Neural cell (in vitro differentiated cells): ENCODE measurements around the gene LHPP. TPM values are rescaled to one million over a fixed set of nuclear protein-coding genes. Genes with fewer than 3 reads are reported as not detected.

Experiments used
- H2AFZ ChIP-seq: fragments of 200-600, 300-800 bp; sonication (generic), shearing (Covaris generic); 2 replicates; pipeline ENCODE4 v1.6.0; 2014; ENCODE audit warnings: low read depth, mild to moderate bottlenecking, antibody characterized with exemption, low read length, moderate library complexity
- H3F3A ChIP-seq: fragments of 200-600 bp; shearing (Covaris generic); 2 replicates; pipeline ENCODE4 v1.6.1; 2016; ENCODE audit warnings: mild to moderate bottlenecking, moderate library complexity, mixed read lengths, antibody characterized with exemption, low read length; ENCODE audit not compliant: insufficient read depth, poor library complexity, severe bottlenecking
- H3K27ac ChIP-seq: fragments of 200-600, 300-800 bp; sonication (generic), shearing (Covaris generic); 2 replicates; pipeline ENCODE4 v1.5.1; 2014; ENCODE audit warnings: mild to moderate bottlenecking, low read length, moderate library complexity
- H3K27me3 ChIP-seq: fragments of 300-800, 200-600 bp; sonication (generic), shearing (Covaris generic); 2 replicates; pipeline ENCODE4 v1.6.0; 2014; ENCODE audit warnings: mild to moderate bottlenecking, low read depth, low read length, moderate library complexity; ENCODE audit not compliant: insufficient read depth
- H3K36me3 ChIP-seq: fragments of 300-800, 200-600 bp; sonication (generic), shearing (Covaris generic); 2 replicates; pipeline ENCODE4 v1.5.1; 2014; ENCODE audit warnings: mild to moderate bottlenecking, antibody characterized with exemption, low read length, moderate library complexity; ENCODE audit not compliant: insufficient read depth
- H3K4me2 ChIP-seq: fragments of 300-800, 200-600 bp; sonication (generic), shearing (Covaris generic); 2 replicates; pipeline ENCODE4 v1.6.0; 2014; ENCODE audit warnings: mild to moderate bottlenecking, low read length
- H3K4me3 ChIP-seq: fragments of 300-800, 200-600 bp; sonication (generic), shearing (Covaris generic); 2 replicates; pipeline ENCODE4 v1.5.1; 2014; ENCODE audit warnings: mild to moderate bottlenecking, low read length, moderate library complexity
- H3K79me2 ChIP-seq: fragments of 200-600 bp; shearing (Covaris generic); replicated peaks from 2 replicates; pipeline ENCODE4 v1.6.0; 2014; ENCODE audit warnings: mild to moderate bottlenecking, low read length, moderate library complexity; ENCODE audit not compliant: insufficient read depth
- H3K9ac ChIP-seq: fragments of 300-800, 200-600 bp; sonication (generic), shearing (Covaris generic); 2 replicates; pipeline ENCODE4 v1.6.1; 2016; ENCODE audit warnings: mild to moderate bottlenecking, low read length, mixed read lengths
- H3K9me2 ChIP-seq: fragments of 200-600 bp; shearing (Covaris generic); 2 replicates; pipeline ENCODE4 v1.6.1; 2016; ENCODE audit warnings: mild to moderate bottlenecking, low read length, mixed read lengths; ENCODE audit not compliant: insufficient read depth
- H3K9me3 ChIP-seq: fragments of 200-600, 300-800 bp; sonication (generic), shearing (Covaris generic); 2 replicates; pipeline ENCODE4 v1.6.1; 2016; ENCODE audit warnings: mild to moderate bottlenecking, mixed run types, low read length, moderate library complexity, mixed read lengths
- H4K20me1 ChIP-seq: fragments of 200-600 bp; shearing (Covaris generic); 2 replicates; pipeline ENCODE4 v1.6.1; 2016; ENCODE audit warnings: mild to moderate bottlenecking, mixed run types; ENCODE audit not compliant: insufficient read depth
- CTCF ChIP-seq: fragments of 450-650 bp; IDR thresholded peaks from 2 replicates; pipeline ENCODE4 v1.5.1; 2014; ENCODE audit warnings: antibody characterized with exemption, mild to moderate bottlenecking, moderate library complexity; ENCODE audit not compliant: poor library complexity, severe bottlenecking
- EP300 ChIP-seq: fragments of 450-650 bp; conservative IDR thresholded peaks from 2 replicates; pipeline ENCODE4 v1.6.1; 2014; ENCODE audit warnings: antibody characterized with exemption, mild to moderate bottlenecking, moderate library complexity; ENCODE audit not compliant: poor library complexity, severe bottlenecking
- EZH2 ChIP-seq: fragments of 200-600, 300-800 bp; shearing (Covaris generic), sonication (generic); IDR thresholded peaks from 2 replicates; pipeline ENCODE4 v1.6.1; 2014; ENCODE audit warnings: antibody characterized with exemption, low read length, borderline replicate concordance, mild to moderate bottlenecking; ENCODE audit not compliant: insufficient read depth, poor library complexity, severe bottlenecking
- MXI1 ChIP-seq: fragments of 450-650 bp; conservative IDR thresholded peaks from 2 replicates; pipeline ENCODE4 v1.6.1; 2014; ENCODE audit warnings: antibody characterized with exemption, mild to moderate bottlenecking; ENCODE audit not compliant: poor library complexity, severe bottlenecking
- POLR2AphosphoS5 ChIP-seq: IDR thresholded peaks from 2 replicates; pipeline ENCODE4 v1.6.1; 2012
- RAD21 ChIP-seq: fragments of 450-650 bp; conservative IDR thresholded peaks from 2 replicates; pipeline ENCODE4 v1.6.1; 2014; ENCODE audit warnings: antibody characterized with exemption, mild to moderate bottlenecking, moderate library complexity
- REST ChIP-seq: IDR thresholded peaks from 2 replicates; pipeline ENCODE4 v1.6.1; 2012; ENCODE audit warnings: borderline replicate concordance
- SMC3 ChIP-seq: fragments of 450-650 bp; conservative IDR thresholded peaks from 2 replicates; pipeline ENCODE4 v1.6.1; 2014; ENCODE audit warnings: antibody characterized with exemption, mild to moderate bottlenecking, moderate library complexity; ENCODE audit not compliant: poor library complexity
- TAF1 ChIP-seq: IDR thresholded peaks from 2 replicates; pipeline ENCODE4 v1.6.1; 2012; ENCODE audit warnings: low read depth
- polyA plus RNA-seq: library from polyadenylated mRNA; depleted of rRNA; stranded (reverse); fragments of >200 nt; gene quantifications from 2 replicates; pipeline ENCODE4 v1.2.3, GENCODE V29; 2014

The LHPP gene
- polyA plus RNA-seq, 1 donor from 2014 or later, result 16.0 TPM

- Histone ChIP-seq H3K27ac (no peak overlapping the region), H3F3A (no peaks in the 10 kb centered on the region), H3K4me2 (no peak overlapping the region), H3K4me3 (no peak overlapping the region), H3K79me2 (no peaks in the 10 kb centered on the region), H4K20me1 (no peaks in the 10 kb centered on the region), H2AFZ (no peak overlapping the region), H3K36me3 (no peaks in the 10 kb centered on the region), H3K9me2 (no peaks in the 10 kb centered on the region), H3K9me3 (no peaks in the 10 kb centered on the region), H3K9ac (no peak overlapping the region), H3K27me3 (no peaks in the 10 kb centered on the region)
- TF ChIP-seq TAF1, result no peak
- TF ChIP-seq EZH2, result no peak
- no peak for TF ChIP-seq POLR2AphosphoS5
- TF ChIP-seq CTCF, result no peak
- no peak for TF ChIP-seq EP300
- TF ChIP-seq SMC3, result no peak
- TF ChIP-seq REST, result no peak
- TF ChIP-seq RAD21, result no peak
- no peak for TF ChIP-seq MXI1
Observed at GRCh38 chr10:124650820-124651401, 189.3 kb downstream of the LHPP start.

GRCh38 chr10:124651402-124651891 is 189.8 kb downstream of the LHPP start:
- H2AFZ ChIP-seq, result no peak overlapping the region
- H3K27me3 ChIP-seq, result no peaks in the 10 kb centered on the region
- H3K4me2 ChIP-seq, result no peak overlapping the region
- no peaks in the 10 kb centered on the region for H3K79me2 ChIP-seq
- no peaks in the 10 kb centered on the region for H4K20me1 ChIP-seq
- TF ChIP-seq EZH2 (no peak), SMC3 (no peak), POLR2AphosphoS5 (no peak), TAF1 (no peak), RAD21 (no peak), REST (no peak), EP300 (no peak), CTCF (no peak), MXI1 (no peak)
- no peaks in the 10 kb centered on the region for H3K9me2 ChIP-seq
- H3K4me3 ChIP-seq, result no peak overlapping the region
- H3K9me3 ChIP-seq, result no peaks in the 10 kb centered on the region
- no peaks in the 10 kb centered on the region for H3K36me3 ChIP-seq
- no peak overlapping the region for H3K27ac ChIP-seq
- no peaks in the 10 kb centered on the region for H3F3A ChIP-seq
- H3K9ac ChIP-seq, result no peak overlapping the region
